Osteocyte (in vitro differentiated cells): ENCODE measurements around the gene COL7A1. TPM values are rescaled to one million over a fixed set of nuclear protein-coding genes. Genes with fewer than 3 reads are reported as not detected.

Source experiments
- DNase-seq: peaks from one replicate; pipeline ENCODE4 v3.0.0; 2021; ENCODE audit warnings: mixed read lengths; ENCODE audit not compliant: unreplicated experiment; ENCODE audit errors: extremely low spot score
- H3K27ac Mint-ChIP-seq: one replicate; pipeline ENCODE4 v1.8.0; 2021; ENCODE audit warnings: mild to moderate bottlenecking, mixed read lengths; ENCODE audit not compliant: unreplicated experiment
- H3K27me3 Mint-ChIP-seq: one replicate; pipeline ENCODE4 v1.8.0; 2021; ENCODE audit warnings: mixed read lengths; ENCODE audit not compliant: unreplicated experiment
- H3K36me3 Mint-ChIP-seq: one replicate; pipeline ENCODE4 v1.8.0; 2021; ENCODE audit warnings: mixed read lengths; ENCODE audit not compliant: unreplicated experiment
- H3K4me1 Mint-ChIP-seq: one replicate; pipeline ENCODE4 v1.8.0; 2021; ENCODE audit warnings: mixed read lengths; ENCODE audit not compliant: unreplicated experiment
- H3K4me3 Mint-ChIP-seq: one replicate; pipeline ENCODE4 v1.8.0; 2021; ENCODE audit warnings: mild to moderate bottlenecking, moderate library complexity, mixed read lengths; ENCODE audit not compliant: unreplicated experiment
- H3K9me3 Mint-ChIP-seq: one replicate; pipeline ENCODE4 v1.8.0; 2021; ENCODE audit warnings: mixed read lengths; ENCODE audit not compliant: unreplicated experiment
- CTCF ChIP-seq: fragments of 200-600 bp; sonication (generic); IDR thresholded peaks from 2 replicates; pipeline ENCODE4 v1.5.0; 2021; ENCODE audit warnings: antibody characterized with exemption, mild to moderate bottlenecking, moderate library complexity
- total RNA-seq: library from RNA; stranded (reverse); gene quantifications from 2 replicates; pipeline ENCODE4 v1.2.1, GENCODE V29; 2021

COL7A1 gene
- total RNA-seq, 1 donor from 2014 or later: 16.6 TPM

- H3K4me3 Mint-ChIP-seq: peak overlapping the region; percentile 87
- H3K36me3 Mint-ChIP-seq: peaks cover 7% of the 10 kb centered on the region
- peak overlapping the region; percentile 90 for H3K27ac Mint-ChIP-seq
- no peaks in the 10 kb centered on the region for H3K9me3 Mint-ChIP-seq
- no peak for DNase-seq
- H3K4me1 Mint-ChIP-seq: peaks cover 32% of the 10 kb centered on the region
- no peak for TF ChIP-seq CTCF
- no peaks in the 10 kb centered on the region for H3K27me3 Mint-ChIP-seq
Measured at GRCh38 chr3:48636149-48636655, 41.1 kb upstream of the COL7A1 start.

- H3K36me3 Mint-ChIP-seq: peaks cover 7% of the 10 kb centered on the region
- TF ChIP-seq CTCF: peak; percentile 68
- H3K27me3 Mint-ChIP-seq: no peaks in the 10 kb centered on the region
- peaks cover 32% of the 10 kb centered on the region for H3K4me1 Mint-ChIP-seq
- H3K9me3 Mint-ChIP-seq: no peaks in the 10 kb centered on the region
- H3K27ac Mint-ChIP-seq: peak within 1 kb of the TSS; percentile 90
- DNase-seq: peak; percentile 99
- peak within 1 kb of the TSS; percentile 87 for H3K4me3 Mint-ChIP-seq
Measured at GRCh38 chr3:48635222-48636021, 40.3 kb upstream of the COL7A1 start, which contains the start of gene SLC26A6. TSS of gene SLC26A6 (minus strand) at chr3:48635461. CDS start at chr3:48635393, 68 bp downstream.

GRCh38 chr3:48634661-48635221 lies 39.6 kb upstream of the COL7A1 start:
- H3K27ac Mint-ChIP-seq: peak overlapping the region; percentile 90
- DNase-seq: no peak
- TF ChIP-seq CTCF: no peak

GRCh38 chr3:48633743-48634142 lies 38.6 kb upstream of the COL7A1 start:
- H3K36me3 Mint-ChIP-seq: peaks cover 21% of the 10 kb centered on the region
- no peak for DNase-seq
- peaks cover 32% of the 10 kb centered on the region for H3K4me1 Mint-ChIP-seq
- TF ChIP-seq CTCF: no peak
- H3K9me3 Mint-ChIP-seq: no peaks in the 10 kb centered on the region
- H3K27ac Mint-ChIP-seq: peak overlapping the region; percentile 31
- no peaks in the 10 kb centered on the region for H3K27me3 Mint-ChIP-seq
- H3K4me3 Mint-ChIP-seq: peak overlapping the region; percentile 87

More at GRCh38 chr3:48634661-48635221, 39.6 kb upstream of the COL7A1 start:
- peak overlapping the region; percentile 87 for H3K4me3 Mint-ChIP-seq
- H3K4me1 Mint-ChIP-seq: peaks cover 32% of the 10 kb centered on the region
- no peaks in the 10 kb centered on the region for H3K27me3 Mint-ChIP-seq
- H3K36me3 Mint-ChIP-seq: peaks cover 11% of the 10 kb centered on the region
- H3K9me3 Mint-ChIP-seq: no peaks in the 10 kb centered on the region

GRCh38 chr3:48633256-48633655 lies 38.1 kb upstream of the COL7A1 start:
- H3K9me3 Mint-ChIP-seq: no peaks in the 10 kb centered on the region
- no peak for TF ChIP-seq CTCF
- H3K4me3 Mint-ChIP-seq: peak overlapping the region; percentile 87
- peaks cover 21% of the 10 kb centered on the region for H3K36me3 Mint-ChIP-seq
- H3K27ac Mint-ChIP-seq: no peak overlapping the region
- no peak for DNase-seq
- no peaks in the 10 kb centered on the region for H3K27me3 Mint-ChIP-seq
- H3K4me1 Mint-ChIP-seq: peaks cover 32% of the 10 kb centered on the region
